GM12873 (cell line): ENCODE data around the gene C4orf36.

Experiments used
- TF ChIP-seq, protein P1 (sequence below): IDR thresholded peaks from 2 replicates; pipeline ENCODE4 v1.5.1; 2012; ENCODE audit warnings: low read depth, mild to moderate bottlenecking, moderate library complexity, low read length, control low read depth; ENCODE audit not compliant: insufficient read depth; ENCODE audit errors: missing control alignments

The C4orf36 gene

DNA sequence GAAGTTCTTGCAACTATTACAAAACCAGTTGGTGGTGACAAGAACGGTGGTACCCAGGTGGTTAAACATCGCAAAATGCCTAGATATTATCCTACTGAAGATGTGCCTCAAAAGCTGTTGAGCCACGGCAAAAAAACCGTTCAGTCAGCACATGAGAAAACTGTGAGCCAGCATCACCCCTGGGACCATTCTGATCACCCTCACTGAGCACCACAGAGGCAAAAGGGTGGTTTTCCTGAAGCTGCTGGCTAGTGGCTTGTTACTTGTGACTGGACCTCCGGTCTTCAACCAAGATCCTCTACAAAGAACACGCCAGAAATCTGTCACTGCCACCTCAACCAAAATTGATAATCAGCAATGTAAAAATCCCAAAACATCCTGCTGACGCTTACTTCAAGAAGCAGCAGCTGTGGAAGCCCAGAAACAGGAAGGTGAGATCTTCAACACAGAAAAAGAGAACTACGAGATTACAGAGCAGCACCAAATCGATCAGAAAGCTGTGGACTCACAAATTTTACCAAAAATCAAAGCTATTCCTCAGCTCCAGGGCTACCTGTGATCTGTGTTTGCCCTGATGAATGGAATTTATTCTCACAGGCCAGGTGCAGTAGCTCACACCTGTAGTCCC lies 21.7 kb downstream of the C4orf36 start:
- TF ChIP-seq, protein P1, sequence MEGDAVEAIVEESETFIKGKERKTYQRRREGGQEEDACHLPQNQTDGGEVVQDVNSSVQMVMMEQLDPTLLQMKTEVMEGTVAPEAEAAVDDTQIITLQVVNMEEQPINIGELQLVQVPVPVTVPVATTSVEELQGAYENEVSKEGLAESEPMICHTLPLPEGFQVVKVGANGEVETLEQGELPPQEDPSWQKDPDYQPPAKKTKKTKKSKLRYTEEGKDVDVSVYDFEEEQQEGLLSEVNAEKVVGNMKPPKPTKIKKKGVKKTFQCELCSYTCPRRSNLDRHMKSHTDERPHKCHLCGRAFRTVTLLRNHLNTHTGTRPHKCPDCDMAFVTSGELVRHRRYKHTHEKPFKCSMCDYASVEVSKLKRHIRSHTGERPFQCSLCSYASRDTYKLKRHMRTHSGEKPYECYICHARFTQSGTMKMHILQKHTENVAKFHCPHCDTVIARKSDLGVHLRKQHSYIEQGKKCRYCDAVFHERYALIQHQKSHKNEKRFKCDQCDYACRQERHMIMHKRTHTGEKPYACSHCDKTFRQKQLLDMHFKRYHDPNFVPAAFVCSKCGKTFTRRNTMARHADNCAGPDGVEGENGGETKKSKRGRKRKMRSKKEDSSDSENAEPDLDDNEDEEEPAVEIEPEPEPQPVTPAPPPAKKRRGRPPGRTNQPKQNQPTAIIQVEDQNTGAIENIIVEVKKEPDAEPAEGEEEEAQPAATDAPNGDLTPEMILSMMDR: no peak

DNA sequence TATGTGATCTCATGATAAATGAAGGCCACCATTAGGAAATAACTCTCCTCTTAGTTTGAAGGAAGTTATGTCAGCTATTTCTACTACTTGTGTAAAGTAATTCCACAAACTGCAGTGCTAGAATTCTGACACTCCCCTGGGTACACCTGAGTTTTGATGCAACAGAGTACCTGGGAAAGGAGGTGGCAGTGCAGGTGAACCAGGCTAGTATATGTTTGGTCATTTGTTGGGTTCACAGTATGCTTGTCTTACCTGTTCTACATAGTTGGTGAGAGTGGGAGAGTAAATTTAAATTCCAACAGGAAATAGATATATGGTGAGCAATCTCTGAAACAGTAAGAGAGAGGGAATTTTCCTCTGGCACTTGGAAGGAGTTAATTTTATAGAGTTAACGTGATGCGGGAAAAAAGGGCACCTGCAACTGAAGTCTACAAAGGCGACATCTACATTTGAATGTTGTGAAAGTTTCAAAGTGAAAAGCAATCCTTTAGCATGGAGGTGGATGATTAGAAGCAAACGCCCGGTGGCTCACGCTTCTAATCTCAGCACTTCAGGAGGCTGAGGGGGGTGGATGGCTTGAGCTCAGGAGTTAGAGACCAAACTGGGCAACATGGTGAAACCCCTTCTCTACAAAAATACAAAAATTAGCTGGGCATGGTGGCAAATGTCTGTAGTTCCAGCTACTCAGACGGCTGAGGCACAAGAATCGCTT lies 34.7 kb downstream of the C4orf36 start:
- TF ChIP-seq, protein P1: no peak

DNA sequence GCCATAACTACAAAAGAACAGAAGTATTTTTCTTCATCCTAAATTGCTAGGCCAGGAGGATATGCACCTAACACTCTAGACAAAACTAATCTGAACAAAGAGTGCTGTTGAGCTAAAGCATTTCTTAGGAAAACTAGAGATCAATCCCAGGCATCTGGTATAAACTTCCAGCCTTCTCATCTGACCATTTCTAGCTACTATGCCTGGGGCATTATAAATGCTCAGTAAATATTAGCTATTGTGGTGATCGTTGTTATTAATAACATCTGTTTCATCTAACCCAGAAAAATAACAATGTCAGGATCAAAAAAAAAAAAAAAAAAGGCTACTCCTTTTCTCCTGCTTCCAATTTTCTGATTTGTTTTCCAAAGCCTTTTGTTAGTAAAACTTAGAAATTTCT lies 35.3 kb downstream of the C4orf36 start:
- TF ChIP-seq, protein P1: no peak

- TF ChIP-seq, protein P1: no peak
Observed at GRCh38 chr4:86855572-86855971, 36.6 kb downstream of the C4orf36 start.

GRCh38 chr4:86853209-86853608 lies 39.0 kb downstream of the C4orf36 start:
- TF ChIP-seq, protein P1: no peak

DNA sequence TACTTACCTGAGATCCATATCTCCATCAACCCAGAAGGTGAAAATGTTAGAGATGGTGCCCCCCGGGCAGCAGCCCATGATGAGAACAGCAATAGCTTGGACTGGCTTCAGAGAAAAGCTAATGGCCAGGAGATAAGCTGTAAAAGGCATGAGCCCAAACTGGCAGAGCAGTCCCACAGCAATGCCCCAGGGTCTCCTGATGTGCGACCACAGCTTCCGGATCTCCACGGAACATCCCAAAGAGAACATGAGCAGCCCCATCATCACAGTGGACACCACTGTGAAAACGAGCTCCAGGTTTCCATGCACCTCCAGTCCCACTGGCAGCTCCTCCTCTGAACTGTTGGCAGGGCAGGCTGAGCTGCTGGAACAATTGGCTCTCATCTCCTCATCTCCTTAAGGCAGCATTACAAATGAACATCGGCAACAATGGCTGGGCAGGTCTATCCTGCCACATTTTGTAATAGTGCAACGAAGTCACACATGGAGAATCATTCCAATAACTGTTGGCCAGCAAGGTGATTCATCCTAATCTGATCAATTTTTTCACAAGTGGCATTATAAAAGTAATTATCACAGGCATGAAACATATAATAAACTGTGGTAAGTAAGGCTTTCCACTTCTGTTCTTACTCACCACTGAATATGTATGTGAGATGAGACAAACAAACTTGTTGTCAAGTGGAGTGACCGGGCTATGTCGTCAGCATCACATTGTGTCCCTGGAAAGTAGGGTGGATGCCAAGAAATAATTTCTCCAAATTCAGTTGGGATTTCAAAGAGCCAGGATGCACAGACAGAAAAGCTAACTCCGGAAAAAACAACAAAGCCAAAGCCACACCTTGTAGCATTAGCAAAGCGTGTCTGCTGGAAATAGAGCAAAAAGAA lies 43.2 kb downstream of the C4orf36 start, which contains the start of gene SLC10A6:
TSS of gene SLC10A6 (minus strand) at position 653 of the 888 bp plus-strand sequence. CDS start at position 384, 269 bp downstream.
- TF ChIP-seq, protein P1: no peak

GRCh38 chr4:86848136-86848535 lies 44.1 kb downstream of the C4orf36 start:
- TF ChIP-seq, protein P1: no peak
